ENCODE measurements around the gene TRPC1.
"Not testable (repeated sequence)": the region's sequence is repeated elsewhere in the genome, so short reads cannot be mapped to it uniquely, and the experiment has no call there.

The TRPC1 gene

DNA sequence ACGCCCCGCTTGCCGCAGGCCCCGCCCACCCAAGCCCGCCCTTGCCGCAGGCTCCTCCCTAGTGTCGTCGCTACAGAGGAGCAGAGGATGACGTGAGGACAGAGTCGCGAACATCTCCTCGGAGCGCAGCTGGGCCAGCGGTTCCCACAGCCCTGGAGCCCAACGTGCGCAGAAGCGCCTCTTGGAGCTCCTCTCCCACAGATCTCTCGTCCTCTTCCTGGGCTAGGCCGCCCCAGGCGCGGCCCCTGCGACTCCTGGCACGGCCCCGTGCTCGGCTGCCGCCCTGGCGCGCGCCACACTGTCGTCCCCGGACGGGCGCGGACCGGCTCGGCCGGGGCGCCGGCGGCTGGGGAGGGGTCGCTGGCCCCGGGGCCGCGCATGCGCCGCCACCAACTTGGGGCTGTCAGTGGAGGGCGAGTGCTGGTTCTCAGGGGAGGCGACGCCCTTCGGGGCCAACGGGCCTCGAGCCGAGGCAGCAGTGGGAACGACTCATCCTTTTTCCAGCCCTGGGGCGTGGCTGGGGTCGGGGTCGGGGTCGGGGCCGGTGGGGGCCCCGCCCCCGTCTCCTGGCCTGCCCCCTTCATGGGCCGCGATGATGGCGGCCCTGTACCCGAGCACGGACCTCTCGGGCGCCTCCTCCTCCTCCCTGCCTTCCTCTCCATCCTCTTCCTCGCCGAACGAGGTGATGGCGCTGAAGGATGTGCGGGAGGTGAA is at the start of gene TRPC1:
TRPC1 (plus strand) TSS at position 67 of the 714 bp plus-strand sequence; CDS start at position 593, 526 bp downstream.
- DNase-seq: peak; percentile 56

DNA sequence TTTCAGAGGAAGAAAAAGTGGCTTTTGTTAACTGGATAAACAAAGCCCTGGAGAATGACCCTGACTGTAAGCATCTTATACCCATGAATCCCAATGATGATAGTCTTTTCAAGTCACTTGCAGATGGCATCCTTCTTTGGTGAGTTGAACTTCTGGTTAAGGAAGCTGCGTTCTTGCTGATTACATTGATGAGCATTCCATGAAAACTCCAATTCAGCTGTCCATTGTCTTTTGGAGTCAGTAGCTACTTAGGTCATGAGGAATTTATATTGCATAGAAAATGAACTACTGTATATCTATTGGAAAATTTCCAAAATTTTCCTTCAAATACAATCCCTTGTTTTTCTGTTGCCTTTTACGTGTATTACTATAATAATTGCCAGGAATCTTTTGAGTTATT is 47.7 kb upstream of the TRPC1 start:
- no peak for DNase-seq

DNA sequence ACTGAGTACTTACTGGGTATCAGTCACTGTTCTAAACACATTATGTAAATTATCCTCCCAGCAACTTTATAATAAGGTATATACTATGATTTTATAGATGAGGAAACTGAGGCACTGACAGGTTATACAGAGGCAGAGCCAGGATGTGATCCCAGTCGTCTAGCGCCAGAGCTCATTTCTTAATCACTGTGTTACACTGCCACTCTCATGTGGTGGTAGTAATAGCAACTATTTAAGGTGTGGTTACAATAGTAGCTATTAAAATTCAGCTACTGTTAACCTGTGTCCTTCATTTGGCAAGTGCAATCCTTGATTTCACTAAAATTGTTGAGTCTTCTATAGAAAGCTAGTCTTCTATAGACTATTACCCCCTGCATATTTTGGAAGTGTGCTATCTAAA is 43.1 kb upstream of the TRPC1 start:
- no peak for DNase-seq

DNA sequence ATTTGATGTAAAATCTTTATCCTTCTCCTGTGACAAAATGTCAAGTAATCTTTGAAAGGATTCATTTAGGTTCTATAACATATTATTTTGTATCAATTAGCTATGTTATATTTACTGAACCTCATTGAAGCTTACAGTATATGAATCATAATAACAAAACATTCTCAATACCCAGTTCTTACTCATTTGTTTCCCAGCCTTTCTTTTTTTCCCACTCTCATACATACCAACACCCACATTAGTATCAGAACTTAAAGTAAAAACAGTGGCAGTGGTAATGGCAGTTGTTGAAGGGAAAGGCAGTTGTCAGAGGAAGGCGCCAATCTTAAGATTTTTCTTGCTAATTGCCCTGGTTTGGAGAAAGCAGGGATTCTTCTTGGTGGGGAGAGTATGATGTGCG is 33.2 kb upstream of the TRPC1 start:
- no peak for DNase-seq

DNA sequence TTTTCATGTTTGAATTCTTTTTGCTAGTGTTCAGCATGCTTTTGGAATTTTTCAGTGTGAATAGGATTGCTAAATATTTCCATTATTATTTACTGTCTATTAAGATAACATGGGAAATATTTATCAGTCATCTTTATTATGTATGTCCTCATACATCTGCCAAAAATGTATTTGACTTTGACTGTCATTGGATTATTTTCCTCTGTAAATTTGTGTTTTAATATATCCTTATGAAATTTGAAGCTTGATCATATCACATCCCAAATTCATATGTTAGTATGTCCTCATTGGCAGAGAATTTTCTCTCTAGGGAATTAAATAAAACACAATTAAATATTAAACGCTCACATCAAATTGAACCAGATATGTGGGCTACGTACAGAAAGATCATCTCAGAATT is 32.3 kb upstream of the TRPC1 start:
- DNase-seq: no peak

DNA sequence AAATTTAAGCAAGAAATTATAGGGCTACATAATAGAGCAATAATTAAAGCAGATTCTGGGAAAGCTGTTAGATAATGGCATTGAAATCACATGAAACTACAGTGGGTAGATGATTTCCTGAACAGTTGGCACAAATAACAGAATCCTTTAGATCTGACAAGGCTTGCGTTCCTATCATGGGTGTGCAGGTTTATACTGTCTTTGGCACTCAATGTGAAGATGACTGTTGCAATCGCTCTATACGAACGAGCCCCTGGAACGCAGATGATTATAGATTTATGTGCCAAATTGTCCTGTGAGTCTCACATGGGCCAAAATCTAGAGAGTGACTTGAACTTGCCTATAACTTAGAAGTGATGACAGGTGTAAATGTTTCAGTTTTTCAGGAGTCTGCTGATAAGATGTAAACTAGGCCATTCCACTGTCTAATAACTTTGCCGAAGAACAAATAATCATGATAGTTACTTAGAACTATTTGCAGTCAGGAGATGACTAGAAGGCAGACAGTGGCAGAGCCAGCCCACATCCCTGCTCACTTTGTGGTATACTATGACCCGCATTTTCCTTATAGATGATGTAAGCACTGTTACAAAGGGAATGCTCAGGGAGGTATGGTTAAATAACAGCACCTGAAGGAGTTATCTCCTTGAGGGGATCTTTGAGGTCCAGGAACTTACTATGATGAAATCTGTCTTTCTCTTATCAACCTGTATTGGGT is 30.5 kb upstream of the TRPC1 start:
- DNase-seq: no peak

DNA sequence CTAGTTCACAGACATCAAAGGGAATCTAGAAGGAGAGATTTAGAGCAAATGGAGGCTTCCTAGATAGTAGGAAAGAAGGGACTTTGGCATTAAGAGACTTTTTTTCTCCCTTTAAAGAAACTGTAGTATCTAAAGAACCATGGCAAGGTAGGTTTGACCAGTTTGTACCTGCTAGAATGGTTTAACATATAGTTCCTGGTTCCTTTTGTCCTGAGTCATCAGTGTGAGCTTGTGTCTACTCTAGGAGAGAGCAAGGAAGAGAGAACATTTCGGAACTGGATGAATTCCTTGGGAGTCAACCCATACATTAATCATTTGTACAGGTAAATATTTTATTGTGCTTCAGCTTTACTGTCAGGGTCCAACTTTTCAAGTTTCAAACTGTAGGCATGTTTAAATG is 29.6 kb upstream of the TRPC1 start:
- no peak for DNase-seq

DNA sequence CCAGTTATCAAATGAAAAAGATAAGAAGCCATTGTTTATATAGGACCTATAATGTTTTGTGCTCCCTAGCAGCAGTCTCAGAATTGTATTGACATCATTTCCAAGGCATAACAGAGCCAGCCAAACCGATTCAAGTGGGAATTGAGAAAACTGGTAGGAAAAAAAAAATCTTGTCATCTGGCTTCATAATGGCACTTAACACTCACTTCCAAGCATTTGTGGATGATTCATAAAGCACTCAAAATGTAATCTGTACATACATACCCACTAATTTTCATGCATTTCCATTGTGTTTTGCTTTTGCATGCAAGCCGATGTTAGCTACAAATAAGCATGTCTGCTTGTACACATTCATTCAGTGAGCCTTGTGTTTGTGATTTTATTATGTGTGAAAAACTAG is 18.6 kb upstream of the TRPC1 start:
- no peak for DNase-seq

DNA sequence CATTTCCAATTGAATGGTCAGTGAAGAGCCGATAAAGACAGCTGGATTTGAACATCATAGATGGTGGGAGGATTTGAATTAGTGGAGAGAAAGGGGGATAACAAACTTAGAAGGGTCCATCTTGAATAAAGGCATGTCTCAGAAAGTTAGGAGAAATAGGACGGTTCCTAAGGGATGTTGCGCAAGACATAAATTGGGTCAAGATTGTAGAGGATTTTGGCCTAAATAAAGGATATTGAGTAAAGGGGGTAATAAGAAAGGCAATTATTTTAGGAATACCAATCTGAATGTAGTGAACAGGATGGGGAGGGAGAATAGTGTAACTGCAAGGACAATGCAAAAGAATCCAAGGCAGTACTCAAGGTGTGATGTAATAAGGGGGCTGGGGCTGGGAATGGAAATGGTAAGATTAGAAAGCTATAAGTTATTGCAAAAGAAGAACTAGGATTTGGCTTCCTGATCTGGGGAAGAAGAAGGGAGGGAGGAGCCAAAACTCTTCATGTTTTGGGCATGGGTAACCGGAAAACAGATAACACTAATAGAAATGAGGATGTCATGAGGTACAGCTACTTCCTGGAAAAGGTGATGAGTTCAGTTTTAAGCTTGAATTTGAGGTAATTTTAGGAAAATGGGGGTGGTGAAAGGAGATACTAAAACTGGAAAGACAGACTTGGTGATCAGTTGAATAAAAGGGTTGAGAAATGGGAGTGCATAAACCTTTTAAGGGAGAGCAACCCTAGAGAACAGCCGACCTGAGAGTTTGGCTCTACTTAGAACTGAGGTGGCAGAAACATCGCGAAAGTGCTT is 17.3 kb upstream of the TRPC1 start:
- no peak for DNase-seq

DNA sequence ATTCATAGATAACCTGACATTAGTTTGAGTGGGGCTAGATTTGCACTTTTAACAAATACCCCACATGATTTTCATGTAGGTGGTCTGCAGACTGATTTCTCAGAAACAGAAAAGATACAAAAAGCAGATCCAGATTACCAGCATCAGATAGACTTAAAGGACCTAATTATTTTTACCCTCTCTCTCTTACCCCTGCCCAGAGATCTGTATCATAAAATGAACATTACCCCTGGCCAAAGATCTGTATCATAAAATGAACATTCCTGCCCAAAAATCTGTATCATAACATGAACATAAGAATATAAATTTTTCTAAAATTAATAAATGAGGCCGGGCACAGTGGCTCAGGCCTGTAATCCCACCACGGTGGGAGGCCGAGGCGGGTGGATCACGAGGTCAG is 14.6 kb upstream of the TRPC1 start:
- DNase-seq: no peak

DNA sequence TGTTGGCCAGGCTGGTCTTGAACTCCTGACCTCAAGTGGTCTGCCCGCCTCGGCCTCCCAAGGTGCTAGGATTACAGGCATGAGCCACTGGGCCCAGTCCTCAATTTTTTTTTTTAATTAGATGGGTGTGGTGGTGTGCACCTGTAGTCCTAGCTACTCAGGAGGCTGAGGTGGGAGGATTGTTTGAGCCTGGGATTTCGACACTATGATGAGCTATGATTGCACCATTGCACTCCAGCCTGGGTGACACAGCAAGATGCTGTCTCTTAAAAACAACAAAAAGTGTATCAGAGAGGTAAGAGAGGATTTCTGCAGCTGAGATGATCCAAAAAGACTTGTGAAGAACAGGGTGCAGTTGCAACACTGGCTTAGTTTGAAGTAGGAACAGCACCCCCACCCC is 9.0 kb upstream of the TRPC1 start:
- DNase-seq: not testable (repeated sequence)

DNA sequence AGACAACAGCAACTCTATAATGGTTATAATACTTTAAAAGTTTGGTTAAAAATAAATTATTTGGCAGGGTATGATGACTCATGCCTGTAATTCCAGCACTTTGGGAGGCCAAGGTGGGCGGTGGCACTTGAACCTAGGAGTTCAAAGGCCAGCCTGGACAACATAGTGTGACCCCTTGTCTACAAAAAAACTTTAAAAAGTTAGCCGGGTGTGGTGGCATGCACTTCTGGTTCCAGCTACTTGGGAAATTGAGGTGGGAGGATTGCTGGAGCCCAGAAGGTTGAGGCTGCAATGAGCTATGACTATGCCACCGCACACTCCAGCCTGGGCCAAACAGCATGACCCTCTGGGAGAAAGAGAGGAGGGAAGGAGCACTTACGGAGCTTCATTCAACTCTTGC is 7.7 kb upstream of the TRPC1 start:
- DNase-seq: no peak

DNA sequence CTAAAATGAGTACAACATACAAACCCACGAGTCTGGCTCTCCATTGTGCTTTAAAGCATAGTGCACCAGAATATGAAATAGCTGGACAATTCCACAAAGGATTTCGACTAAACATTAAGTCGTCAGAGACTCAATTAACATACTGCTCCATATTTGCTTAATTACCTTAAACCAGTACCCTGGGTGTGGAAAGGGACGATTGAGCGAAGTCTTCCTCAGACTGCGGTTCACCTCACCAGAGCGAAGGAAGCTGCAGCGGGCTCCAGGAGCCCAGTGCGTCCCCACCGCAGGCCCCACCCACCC is 218 bp upstream of the TRPC1 start:
- peak; percentile 77 for DNase-seq

DNA sequence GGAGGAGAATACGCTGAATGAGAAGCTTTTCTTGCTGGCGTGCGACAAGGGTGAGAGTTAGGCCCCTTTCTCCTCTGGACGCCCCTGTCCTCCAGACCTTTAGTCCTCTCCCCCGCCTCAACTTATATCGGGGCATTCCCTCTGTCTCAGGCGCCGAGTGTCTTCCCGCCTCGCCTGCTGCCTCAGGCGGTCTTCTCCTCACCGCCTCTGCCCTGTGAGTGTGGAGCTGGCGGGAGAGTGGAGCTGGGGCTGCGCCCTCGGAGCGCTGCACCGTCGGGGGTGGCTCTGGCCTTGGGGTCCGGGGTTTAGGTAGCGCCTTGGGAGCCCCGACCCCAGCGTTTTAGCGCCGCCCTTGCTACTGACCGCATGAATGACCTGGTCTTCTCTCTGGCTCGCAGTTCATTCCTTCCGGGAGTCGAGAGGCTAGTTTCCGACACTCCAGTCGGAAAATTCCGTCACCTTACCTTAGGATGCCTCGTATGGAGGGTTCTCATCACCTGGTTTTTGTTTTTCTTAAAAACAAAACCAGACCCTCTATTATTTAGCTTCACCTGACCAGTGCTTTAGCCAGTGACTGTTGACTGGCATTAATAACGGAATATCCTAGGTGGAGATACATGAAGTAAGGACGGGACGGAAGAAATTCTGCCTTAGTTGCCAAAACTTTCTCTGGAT is 985 bp downstream of the TRPC1 start:
- DNase-seq: no peak

DNA sequence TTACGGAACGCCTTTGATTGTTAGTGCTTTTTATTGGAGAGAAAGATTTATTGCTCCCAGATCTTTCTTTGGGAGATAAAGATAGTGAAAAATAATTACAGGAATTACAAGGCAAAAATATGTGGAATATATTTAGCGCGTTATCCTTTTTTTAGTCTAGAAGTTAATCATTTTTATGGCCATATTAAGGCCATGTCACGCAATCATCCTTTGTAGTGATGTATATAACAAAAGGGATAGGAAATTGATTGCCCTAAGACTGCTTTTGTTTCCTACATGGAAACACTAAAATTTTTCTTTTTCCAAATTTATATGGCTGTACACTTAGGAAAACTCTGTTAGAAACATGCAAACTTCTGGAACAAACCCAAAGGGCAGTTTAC is 1.5 kb downstream of the TRPC1 start:
- no peak for DNase-seq

DNA sequence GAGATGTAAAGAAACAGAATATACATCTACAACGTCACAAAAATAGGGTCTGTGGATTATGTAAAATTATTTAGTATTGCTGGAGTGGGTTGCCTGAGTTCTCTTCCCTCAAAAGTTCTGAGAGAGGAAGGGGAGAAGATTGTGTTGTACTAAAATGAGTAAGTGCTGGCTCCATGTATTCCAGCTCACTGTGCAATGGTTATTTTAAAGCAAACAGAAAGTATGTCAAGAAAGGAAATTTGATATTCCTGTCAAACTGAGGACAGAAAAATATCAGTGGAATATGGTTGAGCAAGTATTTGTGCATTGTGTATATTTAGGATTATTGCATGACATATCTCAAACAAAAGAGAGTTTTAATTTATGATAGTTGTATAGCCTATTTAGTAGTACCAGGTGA is 2.2 kb downstream of the TRPC1 start:
- DNase-seq: no peak

DNA sequence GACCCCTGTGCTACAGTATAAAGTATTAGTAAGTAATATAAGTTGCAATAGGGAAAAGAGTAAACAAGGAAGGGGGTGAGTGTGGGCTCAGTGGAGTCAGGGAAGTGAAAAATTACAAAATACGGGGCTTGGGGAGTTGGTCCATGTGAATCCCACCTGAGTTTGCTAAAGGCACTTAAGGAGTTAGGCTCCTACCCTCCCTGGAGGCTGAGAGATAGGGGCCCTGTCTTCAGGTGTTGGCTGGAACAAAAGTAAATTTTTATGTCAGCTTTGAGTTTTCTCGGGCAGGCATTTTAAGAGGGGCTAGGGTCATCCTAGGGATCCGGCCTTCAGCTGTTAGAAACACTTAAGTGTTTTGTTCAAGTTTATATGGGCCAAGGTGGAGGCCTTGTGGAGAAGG is 8.2 kb downstream of the TRPC1 start:
- no peak for DNase-seq

DNA sequence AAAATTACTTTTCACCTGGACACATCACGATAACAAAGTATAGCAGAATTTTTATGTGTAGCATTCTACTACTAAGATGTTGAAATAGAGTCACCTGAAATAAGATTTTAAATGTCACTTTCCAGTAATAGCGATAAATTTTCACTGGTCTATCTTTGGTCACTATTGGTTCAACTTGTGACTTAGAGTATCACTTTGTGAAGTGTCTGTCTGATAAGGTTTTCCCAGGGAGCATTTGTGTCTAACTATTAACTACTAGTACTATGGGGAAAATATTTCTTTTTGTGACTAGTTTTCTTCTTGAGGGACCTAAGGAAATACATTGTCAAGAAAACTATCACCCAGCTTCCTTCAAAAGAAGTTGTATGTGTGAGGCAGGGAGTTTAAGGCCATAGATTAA is 11.0 kb downstream of the TRPC1 start:
- no peak for DNase-seq

DNA sequence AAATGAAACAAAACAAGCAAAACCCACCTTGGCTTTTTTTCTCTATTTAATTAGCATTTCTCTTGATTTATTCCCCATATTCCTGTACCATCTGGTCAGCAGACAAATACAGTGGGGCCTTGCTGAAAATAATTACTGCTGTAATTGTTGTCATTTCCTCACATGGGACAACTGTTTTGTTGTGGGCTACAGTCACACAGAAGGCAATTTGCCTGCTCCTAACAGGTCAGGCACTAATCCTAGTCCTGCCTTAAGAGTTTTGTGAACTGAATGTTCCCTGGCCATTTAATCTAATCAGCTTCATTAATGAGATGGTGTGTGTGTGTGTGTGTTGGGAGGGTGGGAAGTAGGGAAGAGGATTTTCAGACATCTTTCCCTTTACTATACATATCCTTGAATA is 11.6 kb downstream of the TRPC1 start:
- DNase-seq: no peak

DNA sequence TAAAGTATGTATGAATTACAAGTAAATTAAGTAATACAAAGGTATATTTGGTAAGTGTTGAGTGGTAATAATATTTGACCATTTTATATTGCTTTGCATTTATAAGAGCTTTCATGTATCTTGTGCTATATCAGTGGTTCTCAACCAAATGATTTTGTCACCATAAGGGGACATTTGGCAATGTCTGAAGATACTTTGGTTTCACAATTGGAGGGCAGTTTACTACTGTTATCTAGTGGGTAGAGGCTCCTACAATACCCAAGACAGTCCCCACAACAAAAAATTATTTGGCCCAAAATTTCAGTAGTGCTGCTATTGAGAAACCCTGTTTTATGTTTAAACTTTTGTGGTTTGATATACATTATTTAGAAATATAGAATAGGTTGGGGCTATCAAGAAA is 14.6 kb downstream of the TRPC1 start:
- no peak for DNase-seq

DNA sequence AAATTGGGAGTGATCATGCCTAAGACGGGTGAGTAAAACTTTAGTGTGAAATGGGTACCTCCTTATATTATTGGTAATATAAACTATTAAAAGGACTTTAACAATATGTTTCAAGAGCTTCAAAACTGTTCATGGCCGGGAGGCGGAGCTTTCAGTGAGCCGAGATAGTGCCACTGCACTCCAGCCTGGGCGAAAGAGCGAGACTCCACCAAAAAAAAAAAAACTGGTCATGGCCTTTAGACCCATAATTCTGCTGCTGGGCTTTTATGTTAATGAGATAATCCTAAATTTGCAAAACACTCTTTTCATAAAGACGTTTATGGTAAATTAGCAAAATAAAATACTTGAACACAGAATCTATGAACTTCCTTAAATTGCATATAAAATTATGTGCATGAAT is 22.8 kb downstream of the TRPC1 start:
- DNase-seq: no peak

DNA sequence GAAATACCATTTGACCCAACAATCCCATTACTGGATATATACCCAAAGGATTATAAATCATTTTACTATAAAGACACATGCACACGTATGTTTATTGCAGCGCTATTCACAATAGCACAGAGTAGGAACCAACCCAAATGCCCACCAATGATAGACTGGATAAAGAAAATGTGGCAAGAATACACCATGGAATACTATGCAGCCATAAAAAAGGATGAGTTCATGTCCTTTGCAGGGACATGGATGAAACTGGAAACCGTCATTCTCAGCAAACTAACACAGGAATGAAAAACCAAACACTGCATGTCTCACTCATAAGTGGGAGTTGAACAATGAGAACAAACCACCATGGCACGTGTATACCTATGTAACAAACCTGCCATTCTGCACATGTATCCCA is 26.7 kb downstream of the TRPC1 start:
- DNase-seq: not testable (repeated sequence)

DNA sequence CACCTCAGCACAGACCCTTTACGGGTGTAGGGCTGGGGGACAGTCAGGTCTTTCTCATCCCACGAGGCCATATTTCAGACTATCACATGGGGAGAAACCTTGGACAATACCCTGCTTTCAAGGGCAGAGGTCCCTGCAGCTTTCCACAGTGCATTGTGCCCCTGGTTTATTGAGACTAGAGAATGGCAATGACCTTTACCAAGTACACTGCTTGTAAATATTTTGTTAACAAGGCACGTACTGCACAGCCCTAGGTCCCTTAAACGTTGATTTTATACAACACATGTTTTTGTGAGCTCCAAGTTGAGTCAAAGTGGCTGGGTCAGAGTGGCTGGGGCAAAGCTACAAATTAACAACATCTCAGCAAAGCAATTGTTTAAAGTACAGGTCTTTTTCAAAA is 28.8 kb downstream of the TRPC1 start:
- not testable (repeated sequence) for DNase-seq

DNA sequence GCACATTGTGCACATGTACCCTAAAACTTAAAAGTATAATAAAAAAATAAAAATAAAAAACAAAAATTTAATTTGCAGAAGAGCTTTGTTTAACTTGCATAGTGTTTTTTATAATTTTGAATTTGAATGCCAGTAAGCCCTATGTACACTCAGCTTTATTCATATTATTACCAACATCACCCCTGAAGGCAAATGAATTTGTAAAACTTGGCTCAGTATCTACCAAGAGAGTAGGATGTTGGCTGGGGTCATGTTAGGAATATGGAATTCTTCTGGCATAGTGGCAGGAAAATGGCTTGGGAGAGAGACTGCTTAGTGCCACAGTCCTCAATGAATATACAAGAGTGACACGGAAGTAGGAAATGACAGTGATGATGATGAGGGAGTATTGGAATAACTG is 30.7 kb downstream of the TRPC1 start:
- DNase-seq: no peak

Measured in stimulated activated CD8-positive, alpha-beta memory T cell treated with anti-CD3 and anti-CD28 coated beads, Interleukin-4, amount 100 ng/mL, for 48 hours (primary cell).